ENCODE results near the gene C3.

Gene C3

GRCh38 chr19:6730153-6730804 lies 9.8 kb upstream of the C3 start:
- peak; percentile 12 for DNase-seq (ENCODE audit: low read depth)
- no peak overlapping the region for H3K4me3 ChIP-seq (ENCODE audit: control insufficient read depth, low read depth, low read length)

GRCh38 chr19:6729573-6730152 lies 9.2 kb upstream of the C3 start:
- no peak overlapping the region for H3K4me3 ChIP-seq (ENCODE audit: control insufficient read depth, low read depth, low read length)
- DNase-seq (ENCODE audit: low read depth): no peak
- TF ChIP-seq CTCF (conservative IDR thresholded peaks at IDR 0.05; ENCODE audit: control insufficient read depth, insufficient read depth, low read depth, low read length): no peak

More at GRCh38 chr19:6730153-6730804, 9.8 kb upstream of the C3 start:
- no peak for TF ChIP-seq CTCF (conservative IDR thresholded peaks at IDR 0.05; ENCODE audit: control insufficient read depth, insufficient read depth, low read depth, low read length)

GRCh38 chr19:6728346-6728745 lies 7.9 kb upstream of the C3 start:
- no peak for TF ChIP-seq CTCF (conservative IDR thresholded peaks at IDR 0.05; ENCODE audit: control insufficient read depth, insufficient read depth, low read depth, low read length)
- no peak overlapping the region for H3K4me3 ChIP-seq (ENCODE audit: control insufficient read depth, low read depth, low read length)
- no peak for DNase-seq (ENCODE audit: low read depth)

- DNase-seq (ENCODE audit: low read depth): no peak
- no peak for TF ChIP-seq CTCF (conservative IDR thresholded peaks at IDR 0.05; ENCODE audit: control insufficient read depth, insufficient read depth, low read depth, low read length)
- H3K4me3 ChIP-seq (ENCODE audit: control insufficient read depth, low read depth, low read length): no peak overlapping the region
These were observed 5.2 kb upstream of the C3 start for GRCh38 chr19:6725513-6726231.

- TF ChIP-seq CTCF (conservative IDR thresholded peaks at IDR 0.05; ENCODE audit: control insufficient read depth, insufficient read depth, low read depth, low read length): no peak
- no peak for DNase-seq (ENCODE audit: low read depth)
- no peak overlapping the region for H3K4me3 ChIP-seq (ENCODE audit: control insufficient read depth, low read depth, low read length)
These were observed 4.4 kb upstream of the C3 start for GRCh38 chr19:6724631-6725492.

- no peak for DNase-seq (ENCODE audit: low read depth)
- no peak overlapping the region for H3K4me3 ChIP-seq (ENCODE audit: control insufficient read depth, low read depth, low read length)
- no peak for TF ChIP-seq CTCF (conservative IDR thresholded peaks at IDR 0.05; ENCODE audit: control insufficient read depth, insufficient read depth, low read depth, low read length)
These were observed 3.3 kb upstream of the C3 start for GRCh38 chr19:6723738-6724137.

Measured in fibroblast of mammary gland (primary cell).